Right lobe of liver (tissue), 4 donors: ENCODE data around the gene P4HA3.
"Not testable (repeated sequence)": the region's sequence is repeated elsewhere in the genome, so short reads cannot be mapped to it uniquely, and the experiment has no call there.

Experiments
- POLR2A ChIP-seq: fragments of 450-650 bp; IDR thresholded peaks from one replicate; pipeline ENCODE4 v1.6.1; 2017; ENCODE audit warnings: antibody characterized with exemption, mild to moderate bottlenecking
- TF ChIP-seq, protein P1 (sequence below), 4 donors: fragments of 200-600 bp in 3 of 4; fragments of 450-650 bp in 1 of 4; IDR thresholded peaks; one replicate each; pipeline versions ENCODE4 v1.5.1 to v1.8.0; 2016 to 2022; ENCODE audit warnings: antibody characterized with exemption in 4 of 4, mild to moderate bottlenecking in 2 of 4
- donor health status: DM: no; HTN: no; CAD: no.
- donor health status: DM: no; HTN: no; CAD: no.
- donor health status: DM: no; HTN: yes; CAD: no.

DNA sequence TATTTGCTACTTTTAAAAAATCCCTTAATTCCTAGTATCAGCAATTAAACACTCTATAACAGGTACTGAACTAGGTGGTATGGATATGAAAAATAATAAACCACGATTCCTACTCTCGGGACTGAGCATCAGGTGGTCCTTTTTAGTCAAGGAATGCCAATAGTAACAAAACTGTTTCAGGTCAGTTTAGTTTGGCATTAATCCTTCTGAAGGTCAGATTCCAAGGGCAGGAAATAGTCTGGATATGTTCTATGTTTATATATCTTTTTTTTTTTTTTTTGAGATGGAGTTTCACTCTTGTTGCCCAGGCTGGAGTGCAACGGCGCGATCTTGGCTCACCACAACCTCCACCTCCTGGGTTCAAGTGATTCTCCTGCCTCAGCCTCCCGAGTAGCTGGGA is 19.6 kb upstream of the P4HA3 start:
- TF ChIP-seq POLR2A, result not testable (repeated sequence)
- TF ChIP-seq, protein P1, sequence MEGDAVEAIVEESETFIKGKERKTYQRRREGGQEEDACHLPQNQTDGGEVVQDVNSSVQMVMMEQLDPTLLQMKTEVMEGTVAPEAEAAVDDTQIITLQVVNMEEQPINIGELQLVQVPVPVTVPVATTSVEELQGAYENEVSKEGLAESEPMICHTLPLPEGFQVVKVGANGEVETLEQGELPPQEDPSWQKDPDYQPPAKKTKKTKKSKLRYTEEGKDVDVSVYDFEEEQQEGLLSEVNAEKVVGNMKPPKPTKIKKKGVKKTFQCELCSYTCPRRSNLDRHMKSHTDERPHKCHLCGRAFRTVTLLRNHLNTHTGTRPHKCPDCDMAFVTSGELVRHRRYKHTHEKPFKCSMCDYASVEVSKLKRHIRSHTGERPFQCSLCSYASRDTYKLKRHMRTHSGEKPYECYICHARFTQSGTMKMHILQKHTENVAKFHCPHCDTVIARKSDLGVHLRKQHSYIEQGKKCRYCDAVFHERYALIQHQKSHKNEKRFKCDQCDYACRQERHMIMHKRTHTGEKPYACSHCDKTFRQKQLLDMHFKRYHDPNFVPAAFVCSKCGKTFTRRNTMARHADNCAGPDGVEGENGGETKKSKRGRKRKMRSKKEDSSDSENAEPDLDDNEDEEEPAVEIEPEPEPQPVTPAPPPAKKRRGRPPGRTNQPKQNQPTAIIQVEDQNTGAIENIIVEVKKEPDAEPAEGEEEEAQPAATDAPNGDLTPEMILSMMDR (IDR thresholded peaks at IDR 0.05), result not testable (repeated sequence)
